ENCODE results near the gene CDK14. TPM values are rescaled to one million over a fixed set of nuclear protein-coding genes. Genes with fewer than 3 reads are reported as not detected.

The CDK14 gene
- total RNA-seq, 2 donors from 2014 or later: 10.8 to 14.6 TPM

GRCh38 chr7:91228327-91228726 lies 632.2 kb downstream of the CDK14 start:
- ATAC-seq (ENCODE audit: insufficient number of reproducible peaks, low FRiP score, low read depth): no peak
- no peak for DNase-seq (ENCODE audit: low spot score)
- TF ChIP-seq CTCF (IDR thresholded peaks at IDR 0.05): no peak
- Histone ChIP-seq H3K36me3 (no peaks in the 10 kb centered on the region), H3K4me1 (ENCODE audit: control insufficient read depth in 1 of 2, low read depth in 2 of 2) (no peaks in the 10 kb centered on the region), H3K27me3 (replicated peaks; ENCODE audit: insufficient read depth) (no peaks in the 10 kb centered on the region), H3K9me3 (no peaks in the 10 kb centered on the region), H3K4me3 (no peak overlapping the region), H3K27ac (no peak overlapping the region)

GRCh38 chr7:91228927-91229558 lies 632.9 kb downstream of the CDK14 start:
- Histone ChIP-seq H3K27me3 (replicated peaks; ENCODE audit: insufficient read depth) (no peaks in the 10 kb centered on the region), H3K4me3 (no peak overlapping the region), H3K4me1 (ENCODE audit: control insufficient read depth in 1 of 2, low read depth in 2 of 2) (no peaks in the 10 kb centered on the region), H3K36me3 (no peaks in the 10 kb centered on the region), H3K9me3 (no peaks in the 10 kb centered on the region), H3K27ac (no peak overlapping the region)
- DNase-seq (ENCODE audit: low spot score) (no peak), ATAC-seq (ENCODE audit: insufficient number of reproducible peaks, low FRiP score, low read depth) (no peak)
- TF ChIP-seq CTCF (IDR thresholded peaks at IDR 0.05): no peak

- DNase-seq (ENCODE audit: low spot score): no peak
- H3K9me3 ChIP-seq: no peaks in the 10 kb centered on the region
- no peaks in the 10 kb centered on the region for H3K36me3 ChIP-seq
These were observed 634.0 kb downstream of the CDK14 start for GRCh38 chr7:91230100-91230499.

GRCh38 chr7:91230503-91230902 lies 634.4 kb downstream of the CDK14 start:
- H3K36me3 ChIP-seq: no peaks in the 10 kb centered on the region
- H3K4me3 ChIP-seq: no peak overlapping the region
- DNase-seq (ENCODE audit: low spot score): no peak
- H3K27me3 ChIP-seq (replicated peaks; ENCODE audit: insufficient read depth): no peaks in the 10 kb centered on the region
- no peaks in the 10 kb centered on the region for H3K4me1 ChIP-seq (ENCODE audit: control insufficient read depth in 1 of 2, low read depth in 2 of 2)
- no peak for TF ChIP-seq CTCF (IDR thresholded peaks at IDR 0.05)
- H3K27ac ChIP-seq: no peak overlapping the region
- ATAC-seq (ENCODE audit: insufficient number of reproducible peaks, low FRiP score, low read depth): no peak
- no peaks in the 10 kb centered on the region for H3K9me3 ChIP-seq

More at GRCh38 chr7:91230100-91230499, 634.0 kb downstream of the CDK14 start:
- H3K4me3 ChIP-seq: no peak overlapping the region
- no peaks in the 10 kb centered on the region for H3K27me3 ChIP-seq (replicated peaks; ENCODE audit: insufficient read depth)
- ATAC-seq (ENCODE audit: insufficient number of reproducible peaks, low FRiP score, low read depth): no peak
- no peak overlapping the region for H3K27ac ChIP-seq
- TF ChIP-seq CTCF (IDR thresholded peaks at IDR 0.05): no peak
- no peaks in the 10 kb centered on the region for H3K4me1 ChIP-seq (ENCODE audit: control insufficient read depth in 1 of 2, low read depth in 2 of 2)

GRCh38 chr7:91233212-91233611 lies 637.1 kb downstream of the CDK14 start:
- ATAC-seq (ENCODE audit: insufficient number of reproducible peaks, low FRiP score, low read depth) (no peak), DNase-seq (ENCODE audit: low spot score) (no peak)
- Histone ChIP-seq H3K27me3 (replicated peaks; ENCODE audit: insufficient read depth) (no peaks in the 10 kb centered on the region), H3K4me1 (ENCODE audit: control insufficient read depth in 1 of 2, low read depth in 2 of 2) (no peaks in the 10 kb centered on the region), H3K9me3 (no peaks in the 10 kb centered on the region), H3K36me3 (no peaks in the 10 kb centered on the region), H3K27ac (no peak overlapping the region), H3K4me3 (no peak overlapping the region)
- TF ChIP-seq CTCF (IDR thresholded peaks at IDR 0.05): no peak

Measured in thoracic aorta (tissue), 2 donors.